Upper lobe of right lung (tissue), 1 donor: ENCODE results near the gene KIAA0753. TPM values are rescaled to one million over a fixed set of nuclear protein-coding genes. Genes with fewer than 3 reads are reported as not detected.

Experiments used
- ATAC-seq: fragments of 200-7000 bp; cut with Tn5 transposase; one replicate; pipeline ENCODE4 v1.9.1; 2020; ENCODE audit warnings: mild to moderate bottlenecking, moderate library complexity
- DNase-seq: peaks from one replicate; pipeline ENCODE4 v3.0.0-alpha.2; 2020
- H3K27ac ChIP-seq: fragments of 200-600 bp; one replicate; pipeline ENCODE4 v1.8.0; 2022
- H3K27me3 ChIP-seq: fragments of 200-600 bp; one replicate; pipeline ENCODE4 v1.8.0; 2022; ENCODE audit warnings: mild to moderate bottlenecking
- H3K36me3 ChIP-seq: fragments of 200-600 bp; one replicate; pipeline ENCODE4 v1.8.0; 2022
- H3K4me1 ChIP-seq: fragments of 200-600 bp; one replicate; pipeline ENCODE4 v1.8.0; 2022
- H3K4me3 ChIP-seq: fragments of 200-600 bp; one replicate; pipeline ENCODE4 v1.8.0; 2022; ENCODE audit warnings: mild to moderate bottlenecking
- H3K9me3 ChIP-seq: fragments of 200-600 bp; one replicate; pipeline ENCODE4 v1.8.0; 2022
- intact Hi-C: fragments of 100-400 bp; cut with DNase I; formaldehyde crosslinking; loops from one replicate; pipeline ENCODE4 v1.11.0; 2022
- total RNA-seq: library from RNA; stranded (reverse); fragmentation: NEBNext Ultra II Directional; extraction: Animal tissue kit (Norgen Biotek cat#: 25700); gene quantifications from one replicate; pipeline ENCODE4 v1.2.1, GENCODE V29; 2021
- TF ChIP-seq, protein P1 (sequence below): fragments of 200-600 bp; IDR thresholded peaks from one replicate; pipeline ENCODE4 v1.8.0; 2022; ENCODE audit warnings: antibody characterized with exemption
- donor health status: DM: no; HTN: yes; CAD: no; lungs with severe emphysema.

Gene KIAA0753
- total RNA-seq, 1 donor from 2014 or later, result 18.3 TPM

DNA sequence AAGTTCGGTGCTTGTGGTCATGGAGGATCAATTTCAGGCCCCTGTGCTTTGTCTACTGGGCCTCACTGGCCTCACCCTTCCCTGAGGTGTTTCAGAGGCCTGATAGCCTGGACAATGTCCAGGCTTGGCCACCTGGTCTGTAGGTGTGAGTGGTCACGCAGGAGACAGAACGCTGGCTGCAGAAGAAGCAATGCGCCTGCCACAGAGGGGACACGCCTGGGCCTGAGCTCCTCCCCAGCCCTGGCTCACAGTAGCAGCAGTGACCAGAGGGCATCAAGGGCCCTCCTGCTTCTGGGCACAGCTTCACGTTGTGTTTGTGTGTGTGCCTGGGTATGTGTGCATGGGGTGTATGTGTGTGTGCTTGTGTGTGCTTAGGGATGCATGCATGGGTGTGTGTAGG, 82.2 kb downstream of the KIAA0753 start:
- Histone ChIP-seq H3K36me3 (no peaks in the 10 kb centered on the region), H3K27me3 (peaks cover 9% of the 10 kb centered on the region), H3K27ac (no peak overlapping the region), H3K4me1 (peaks cover 23% of the 10 kb centered on the region), H3K4me3 (no peak overlapping the region), H3K9me3 (no peaks in the 10 kb centered on the region)
- intact Hi-C loops, result no loop called here
- ATAC-seq (no peak), DNase-seq (no peak)
- TF ChIP-seq, protein P1, sequence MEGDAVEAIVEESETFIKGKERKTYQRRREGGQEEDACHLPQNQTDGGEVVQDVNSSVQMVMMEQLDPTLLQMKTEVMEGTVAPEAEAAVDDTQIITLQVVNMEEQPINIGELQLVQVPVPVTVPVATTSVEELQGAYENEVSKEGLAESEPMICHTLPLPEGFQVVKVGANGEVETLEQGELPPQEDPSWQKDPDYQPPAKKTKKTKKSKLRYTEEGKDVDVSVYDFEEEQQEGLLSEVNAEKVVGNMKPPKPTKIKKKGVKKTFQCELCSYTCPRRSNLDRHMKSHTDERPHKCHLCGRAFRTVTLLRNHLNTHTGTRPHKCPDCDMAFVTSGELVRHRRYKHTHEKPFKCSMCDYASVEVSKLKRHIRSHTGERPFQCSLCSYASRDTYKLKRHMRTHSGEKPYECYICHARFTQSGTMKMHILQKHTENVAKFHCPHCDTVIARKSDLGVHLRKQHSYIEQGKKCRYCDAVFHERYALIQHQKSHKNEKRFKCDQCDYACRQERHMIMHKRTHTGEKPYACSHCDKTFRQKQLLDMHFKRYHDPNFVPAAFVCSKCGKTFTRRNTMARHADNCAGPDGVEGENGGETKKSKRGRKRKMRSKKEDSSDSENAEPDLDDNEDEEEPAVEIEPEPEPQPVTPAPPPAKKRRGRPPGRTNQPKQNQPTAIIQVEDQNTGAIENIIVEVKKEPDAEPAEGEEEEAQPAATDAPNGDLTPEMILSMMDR, result no peak

DNA sequence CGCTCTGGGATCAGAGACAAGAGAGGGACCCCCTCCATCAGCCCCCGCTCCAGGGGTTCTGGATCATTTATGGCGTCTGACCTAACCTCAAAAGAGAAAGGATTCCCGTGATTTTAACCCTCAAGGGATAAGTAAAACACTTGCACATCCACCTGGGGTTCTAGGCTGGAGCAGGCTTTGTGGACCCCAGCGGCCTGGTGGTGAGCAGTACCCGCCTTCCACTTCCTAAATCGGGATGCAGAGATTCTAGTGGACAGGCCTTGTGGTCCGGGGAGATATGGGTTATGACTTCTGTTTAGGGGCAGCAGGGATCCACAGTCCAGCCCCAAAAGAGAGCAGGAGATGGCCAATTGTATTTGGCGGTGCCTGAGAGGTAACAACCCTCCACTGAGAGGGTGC, 83.5 kb downstream of the KIAA0753 start:
- intact Hi-C loops, result no loop called here
- no peaks in the 10 kb centered on the region for H3K36me3 ChIP-seq
- no peak for ATAC-seq
- H3K4me1 ChIP-seq, result peaks cover 25% of the 10 kb centered on the region
- H3K27me3 ChIP-seq, result peaks cover 9% of the 10 kb centered on the region
- DNase-seq, result no peak
- no peaks in the 10 kb centered on the region for H3K9me3 ChIP-seq
- H3K27ac ChIP-seq, result peak overlapping the region; percentile 76
- TF ChIP-seq, protein P1, result no peak
- peak overlapping the region; percentile 47 for H3K4me3 ChIP-seq

DNA sequence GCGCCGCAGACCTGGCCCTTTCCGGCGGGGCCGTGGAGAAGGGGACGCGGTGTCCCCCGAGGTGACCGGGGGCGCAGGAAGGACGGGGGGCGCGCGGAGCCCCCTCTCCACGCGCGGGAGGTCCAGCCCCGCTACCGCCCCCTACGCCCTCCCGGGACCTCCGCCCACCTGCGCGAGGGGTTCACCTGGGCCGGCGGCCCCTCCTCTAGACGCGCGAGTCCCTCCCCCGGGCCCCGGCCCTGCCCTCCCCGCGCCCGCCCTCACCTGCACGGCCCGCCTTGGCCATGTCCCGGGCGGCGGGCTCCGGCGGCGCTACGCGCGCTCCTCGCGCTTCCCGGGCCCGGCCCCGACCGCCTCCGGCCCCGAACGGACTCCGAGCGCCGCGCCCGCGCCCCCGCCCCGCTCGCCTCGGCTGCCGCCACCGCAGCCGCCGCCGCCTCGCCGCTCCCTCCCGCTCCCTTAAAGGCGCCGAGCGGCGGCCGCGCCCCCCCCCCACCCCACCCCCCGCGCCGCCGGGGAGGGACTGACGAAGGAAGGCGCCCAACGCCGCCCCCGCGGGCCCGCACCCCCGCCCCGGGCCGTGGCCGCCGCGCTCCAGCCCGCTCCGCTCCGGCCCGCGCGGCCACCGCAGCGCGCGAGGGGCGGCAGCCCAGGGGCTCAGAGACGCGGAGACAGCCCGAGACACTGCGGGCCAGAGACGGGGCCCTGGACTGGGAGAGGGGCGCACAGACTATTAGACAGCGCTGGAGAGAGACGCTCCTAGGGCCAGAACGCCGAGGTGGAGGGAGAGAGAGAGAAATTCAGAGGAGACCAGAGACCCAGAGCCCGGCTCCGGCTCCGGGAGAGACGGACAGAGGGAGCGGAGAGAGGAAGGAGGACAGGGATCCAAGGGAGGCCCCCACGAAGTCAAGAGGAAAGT, 84.1 kb downstream of the KIAA0753 start, which contains the start of gene PITPNM3:
Gene PITPNM3, minus strand, starts transcription at position 435 of the 919 bp plus-strand sequence. Its CDS starts 149 bp downstream, at position 286.
- Histone ChIP-seq H3K4me1 (peaks cover 28% of the 10 kb centered on the region), H3K9me3 (no peaks in the 10 kb centered on the region), H3K36me3 (no peaks in the 10 kb centered on the region), H3K4me3 (peak within 1 kb of the TSS; percentile 67), H3K27ac (peak within 1 kb of the TSS; percentile 76), H3K27me3 (peaks cover 9% of the 10 kb centered on the region)
- DNase-seq (peak; percentile 84), ATAC-seq (peak; percentile 54)
- TF ChIP-seq, protein P1, result no peak
- intact Hi-C loops, result no loop called here

DNA sequence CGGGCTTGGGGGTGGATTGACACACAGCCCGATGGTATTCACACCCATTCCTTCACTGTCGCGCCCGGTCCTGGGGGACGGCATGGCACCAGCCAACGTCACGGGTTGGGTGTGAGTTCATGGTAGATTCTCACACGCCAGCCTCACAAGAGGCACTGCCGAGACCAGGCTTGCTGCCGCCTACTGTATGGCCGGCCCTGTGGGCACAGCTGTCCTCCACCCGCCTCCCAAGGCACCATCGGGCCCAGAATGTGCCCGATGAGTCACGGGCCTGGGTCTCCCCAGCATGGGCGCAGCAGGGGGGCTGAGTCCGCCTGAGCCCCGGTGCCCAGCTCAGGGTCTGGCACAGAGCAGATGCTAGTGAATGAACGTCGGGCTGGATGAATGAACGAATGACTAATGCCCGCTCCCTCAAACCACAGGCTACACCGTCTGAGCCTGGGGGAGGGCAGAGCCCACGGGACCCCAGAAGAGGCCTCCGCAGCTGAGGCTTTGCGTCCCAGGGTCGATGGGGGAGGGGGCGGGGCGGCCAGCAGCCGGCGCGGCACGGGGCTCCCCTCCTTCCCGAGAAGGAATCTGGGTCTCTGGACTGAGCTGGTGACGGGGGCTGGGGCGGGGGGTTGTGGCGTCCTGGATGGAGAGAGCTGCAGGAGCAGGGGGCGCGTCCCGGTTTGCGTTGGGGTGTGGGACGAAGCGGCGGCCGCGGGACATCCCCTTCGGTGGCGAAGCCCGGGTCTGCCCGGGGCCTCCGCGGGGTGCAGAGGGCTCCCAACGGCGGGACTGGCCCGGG, 85.0 kb downstream of the KIAA0753 start:
- peaks cover 9% of the 10 kb centered on the region for H3K27me3 ChIP-seq
- peaks cover 28% of the 10 kb centered on the region for H3K4me1 ChIP-seq
- H3K27ac ChIP-seq, result peak overlapping the region; percentile 68
- ATAC-seq (peak; percentile 62), DNase-seq (peak; percentile 79)
- intact Hi-C loops, result no loop called here
- TF ChIP-seq, protein P1, result no peak
- H3K9me3 ChIP-seq, result no peaks in the 10 kb centered on the region
- H3K36me3 ChIP-seq, result no peaks in the 10 kb centered on the region
- H3K4me3 ChIP-seq, result peak overlapping the region; percentile 67

DNA sequence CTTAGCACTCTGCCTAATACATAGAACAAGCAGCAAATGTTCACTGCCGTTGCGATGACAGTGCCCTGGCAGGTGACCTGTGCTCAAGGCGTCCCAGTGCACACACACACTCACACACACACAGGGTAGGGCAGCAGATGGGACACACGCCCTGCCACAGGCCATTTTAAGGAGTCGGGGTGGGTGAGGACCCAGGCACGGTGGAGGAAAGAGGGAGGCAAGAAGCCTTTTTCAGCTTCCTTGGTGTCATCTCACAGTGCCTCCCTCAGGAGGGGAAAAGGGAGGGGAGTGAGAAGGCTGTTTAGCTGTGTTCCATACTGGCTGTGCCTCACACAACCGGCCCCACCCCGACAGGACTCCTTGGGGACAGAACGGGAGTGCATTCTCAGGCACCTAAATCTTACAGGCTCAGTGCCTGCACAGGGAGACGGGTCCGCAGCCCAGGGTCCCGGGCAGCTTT, 85.6 kb downstream of the KIAA0753 start:
- no peaks in the 10 kb centered on the region for H3K36me3 ChIP-seq
- peak overlapping the region; percentile 67 for H3K4me3 ChIP-seq
- ATAC-seq (peak; percentile 3), DNase-seq (no peak)
- intact Hi-C loops, result no loop called here
- peaks cover 28% of the 10 kb centered on the region for H3K4me1 ChIP-seq
- H3K9me3 ChIP-seq, result no peaks in the 10 kb centered on the region
- TF ChIP-seq, protein P1, result no peak
- peak overlapping the region; percentile 68 for H3K27ac ChIP-seq
- H3K27me3 ChIP-seq, result peaks cover 9% of the 10 kb centered on the region
